A549 treated with RU486 at 1 μM for 4 hours (cell line): Measurements from ENCODE around the gene SCGB1C2. TPM values are rescaled to one million over a fixed set of nuclear protein-coding genes. Genes with fewer than 3 reads are reported as not detected.

Experiments used
- total RNA-seq: library from RNA; stranded (reverse); fragments of 200-300 nt; extraction: Qiagen RNA extraction; gene quantifications from 5 replicates; pipeline ENCODE4 v1.2.3, GENCODE V29; 2022; ENCODE audit warnings: low read depth

The SCGB1C2 gene
- not detected in 5 replicates for total RNA-seq

GRCh38 chr17:137166-137807 lies at the start of gene SCGB1C2:
Gene SCGB1C2, plus strand, starts transcription at chr17:137569. Its CDS starts 22 bp downstream, at chr17:137591.

GRCh38 chr17:181245-182049 lies 44.1 kb downstream of the SCGB1C2 start, which contains the start of gene DOC2B:
Gene DOC2B, minus strand, starts transcription at chr17:181650. Its CDS starts 171 bp downstream, at chr17:181479.

Other genes starting within 250 kb of the SCGB1C2 start
- gene DOC2B, start 44.1 kb downstream of the SCGB1C2 start, total RNA-seq = 0.76 to 1.1 TPM (median 0.82 TPM) in 5 replicates
- gene RPH3AL, start 215.2 kb downstream of the SCGB1C2 start, total RNA-seq = 19.2 to 28.6 TPM (median 23.1 TPM) in 5 replicates